ENCODE data around the gene DNMT3A.

The DNMT3A gene

GRCh38 chr2:25342372-25343186, 854 bp upstream of the DNMT3A start:
- peak; percentile 61 for DNase-seq

DNA sequence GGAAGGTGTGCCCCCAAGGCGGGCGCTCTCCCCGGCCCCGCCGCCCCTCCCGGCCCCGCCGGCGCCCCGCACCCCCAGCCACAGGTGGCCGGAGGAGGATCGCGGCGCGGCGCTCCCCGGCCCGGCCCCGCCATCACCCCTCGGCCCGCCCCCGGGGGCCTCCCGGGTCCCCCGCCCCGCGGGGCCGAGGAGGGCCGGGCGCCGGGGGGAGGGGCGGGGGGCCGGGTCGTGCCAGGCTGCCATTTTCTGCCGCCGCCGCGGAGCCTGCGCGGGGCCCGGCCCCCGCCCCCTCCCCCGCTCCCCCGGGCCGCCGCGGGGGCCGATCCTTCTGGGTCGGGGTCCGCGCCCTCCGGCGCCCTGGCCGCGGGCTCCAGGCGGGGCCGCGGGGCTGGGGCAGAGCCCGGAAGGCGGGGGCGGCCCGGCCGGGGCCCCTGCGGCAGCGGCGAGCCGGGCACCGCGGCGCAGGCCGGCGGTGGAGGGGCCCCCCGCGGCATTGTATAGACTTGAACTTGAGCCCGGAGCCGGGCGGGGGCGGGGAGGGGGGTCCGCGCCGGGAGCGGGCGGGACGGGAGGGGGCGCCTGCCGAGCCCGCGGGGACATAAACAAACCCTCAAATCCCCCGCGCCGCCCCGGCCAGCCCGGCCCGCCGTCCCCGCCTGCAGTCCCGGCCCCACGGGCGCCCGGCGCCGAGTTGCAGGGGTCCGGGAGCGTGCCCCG, 556 bp downstream of the DNMT3A start:
- no peak for DNase-seq

DNA sequence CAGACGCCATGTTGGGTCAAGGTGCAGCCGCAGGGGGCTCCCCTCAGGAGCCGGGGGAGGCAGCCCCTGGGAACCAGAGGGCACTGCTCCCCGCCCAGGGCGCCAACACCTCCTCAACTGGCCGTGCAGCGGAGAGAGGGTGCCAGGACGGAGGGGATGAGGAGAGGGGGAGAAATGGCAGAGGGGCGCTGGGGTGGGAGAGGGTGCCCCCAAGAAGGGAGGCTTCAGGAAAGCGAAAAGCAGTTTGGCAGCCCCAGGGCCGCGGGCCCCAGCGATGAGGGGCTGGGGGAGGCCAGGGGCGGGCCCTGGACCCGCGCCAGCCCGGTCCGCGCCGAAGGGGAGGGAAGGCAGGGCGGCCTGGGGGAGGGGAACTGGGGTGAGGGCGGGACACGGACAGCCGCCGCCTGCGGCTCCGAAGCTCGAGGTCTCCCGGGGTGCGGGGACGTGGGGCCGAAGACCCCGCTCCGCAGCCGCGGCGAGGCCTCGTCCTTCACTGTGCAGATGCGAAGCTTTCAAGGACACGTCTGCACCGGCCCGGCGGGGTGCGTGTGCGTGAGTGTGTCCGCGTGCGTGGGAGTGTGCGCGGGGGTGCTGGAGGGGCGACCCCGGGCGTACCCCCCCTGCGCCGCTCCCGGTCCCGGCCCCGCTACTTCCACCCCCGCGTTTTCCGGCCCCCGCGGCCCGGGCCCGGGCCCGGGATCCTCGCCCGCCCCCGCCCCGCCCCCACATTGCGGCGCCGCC, 1.4 kb downstream of the DNMT3A start:
- no peak for DNase-seq

GRCh38 chr2:25339791-25340180, 1.9 kb downstream of the DNMT3A start:
- no peak for DNase-seq

DNA sequence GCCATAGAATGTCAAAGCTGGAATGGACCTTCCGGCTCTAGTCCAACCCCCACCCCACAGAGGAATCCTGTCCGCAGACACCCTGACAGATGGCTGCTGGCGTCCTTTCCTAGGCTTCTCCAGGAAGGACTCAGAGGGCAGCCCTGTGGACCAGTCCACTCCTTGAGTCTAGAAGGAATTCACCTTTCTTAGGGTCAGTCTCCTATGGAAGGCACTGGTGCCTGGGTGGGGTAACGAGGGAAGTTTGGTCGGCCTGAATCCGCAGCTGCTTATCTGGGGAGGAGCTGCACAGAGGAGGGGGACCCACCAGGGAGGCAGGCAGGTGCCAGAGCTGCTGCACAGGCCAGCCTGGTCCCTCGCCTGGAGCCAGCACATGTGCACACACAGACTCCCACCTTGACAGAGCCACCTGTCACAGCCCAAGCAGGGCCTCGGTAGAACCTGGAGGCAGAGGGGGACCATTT, 2.5 kb downstream of the DNMT3A start:
- DNase-seq: no peak

GRCh38 chr2:25338401-25338800, 3.3 kb downstream of the DNMT3A start:
- DNase-seq: no peak

GRCh38 chr2:25337891-25338290, 3.8 kb downstream of the DNMT3A start:
- DNase-seq: no peak

DNA sequence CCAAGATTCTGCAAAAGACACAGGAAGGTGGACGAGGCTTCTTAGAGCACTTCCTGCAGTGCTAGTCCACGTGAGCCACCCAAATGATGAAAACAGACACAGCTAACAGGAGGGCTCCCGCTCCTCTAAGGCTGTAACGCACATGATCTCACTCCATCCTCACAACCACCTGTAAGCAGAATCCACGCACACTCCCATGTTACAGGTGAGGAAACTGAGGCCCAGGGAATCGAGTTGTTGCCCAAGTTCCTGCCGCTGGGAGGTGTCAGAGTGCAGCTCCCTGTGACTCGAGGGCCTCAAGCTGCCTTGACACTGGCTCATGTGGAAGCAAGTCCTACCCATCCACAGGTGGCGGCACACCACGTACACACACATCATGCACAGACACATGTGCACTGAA, 4.4 kb downstream of the DNMT3A start:
- DNase-seq: no peak

- DNase-seq: no peak
Observed at GRCh38 chr2:25336383-25336841, 5.3 kb downstream of the DNMT3A start.

- no peak for DNase-seq
Observed at GRCh38 chr2:25335971-25336370, 5.8 kb downstream of the DNMT3A start.

- no peak for DNase-seq
Observed at GRCh38 chr2:25335204-25335603, 6.5 kb downstream of the DNMT3A start.

GRCh38 chr2:25334482-25334881, 7.2 kb downstream of the DNMT3A start:
- no peak for DNase-seq

DNA sequence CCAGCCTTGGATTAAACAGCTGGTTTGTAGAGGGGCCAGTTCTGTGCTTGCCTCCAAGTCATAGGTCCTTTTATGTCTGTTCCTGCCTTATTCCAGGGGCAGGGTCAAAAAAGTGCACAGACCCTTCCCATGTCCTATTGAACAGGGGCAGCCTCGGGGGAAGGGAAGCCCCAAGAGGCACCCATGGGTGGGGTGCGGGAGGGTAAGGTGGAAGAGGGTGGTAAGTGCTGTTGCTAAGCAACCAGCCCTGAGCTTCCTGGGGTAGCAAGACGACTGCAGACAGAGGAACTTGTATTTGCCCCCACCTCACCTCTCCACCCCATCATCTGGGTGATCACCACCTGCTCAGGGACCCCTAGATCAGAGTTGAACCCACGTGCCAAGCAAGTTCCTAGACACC, 7.7 kb downstream of the DNMT3A start:
- DNase-seq: no peak

DNA sequence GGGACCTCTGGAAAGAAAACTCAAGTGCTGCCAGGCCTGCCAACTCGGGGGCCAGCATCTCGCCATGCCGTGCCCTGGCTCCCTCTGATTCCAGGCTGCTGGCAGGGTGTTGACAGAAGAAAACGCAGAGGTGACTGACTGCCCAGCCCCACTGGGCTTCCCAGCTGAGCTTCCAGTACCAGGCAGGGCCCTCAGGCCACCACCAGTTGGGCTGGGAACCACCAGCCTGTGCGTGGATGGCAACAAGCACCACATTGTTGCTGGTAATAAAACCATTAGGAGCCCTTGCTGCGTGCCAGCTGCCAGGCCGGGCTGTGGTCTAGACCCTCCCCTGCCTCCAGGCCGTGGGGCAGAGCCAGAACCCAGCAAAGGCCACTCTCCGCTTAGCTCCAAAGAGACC, 9.2 kb downstream of the DNMT3A start:
- DNase-seq: no peak

DNA sequence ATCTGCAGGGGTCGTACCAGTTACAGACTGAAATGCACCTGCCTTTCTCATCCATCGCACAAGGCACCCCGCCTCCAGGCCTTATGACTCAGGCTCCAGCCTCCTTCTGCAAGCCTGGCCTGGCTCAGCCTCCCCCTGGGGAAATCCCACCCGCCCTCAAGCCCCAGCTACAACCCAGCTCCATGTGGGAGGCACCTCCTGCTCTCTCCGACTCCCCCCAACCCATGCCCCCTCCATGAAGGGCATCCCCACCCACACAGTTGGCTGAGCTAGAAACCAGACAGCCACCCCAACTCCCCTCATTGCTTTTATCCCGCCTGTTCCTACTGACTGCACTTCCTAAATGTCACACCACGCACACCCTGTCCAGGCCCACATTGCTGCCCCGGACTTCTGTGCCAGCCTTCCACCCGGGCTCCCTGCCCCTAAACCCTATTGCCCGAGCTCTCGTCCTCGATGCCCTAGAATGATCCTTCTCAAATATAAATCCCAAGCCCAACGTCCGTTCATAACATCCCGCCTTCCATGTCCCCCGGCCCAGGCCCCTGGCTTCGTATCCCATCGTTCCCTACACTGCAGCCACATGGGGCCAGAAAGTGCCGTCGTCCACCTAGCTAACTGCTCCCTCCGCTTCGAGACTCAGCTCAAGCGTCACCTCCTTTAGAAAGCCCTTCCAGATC, 9.9 kb downstream of the DNMT3A start:
- DNase-seq: peak; percentile 71

GRCh38 chr2:25330937-25331336, 10.8 kb downstream of the DNMT3A start:
- no peak for DNase-seq

DNA sequence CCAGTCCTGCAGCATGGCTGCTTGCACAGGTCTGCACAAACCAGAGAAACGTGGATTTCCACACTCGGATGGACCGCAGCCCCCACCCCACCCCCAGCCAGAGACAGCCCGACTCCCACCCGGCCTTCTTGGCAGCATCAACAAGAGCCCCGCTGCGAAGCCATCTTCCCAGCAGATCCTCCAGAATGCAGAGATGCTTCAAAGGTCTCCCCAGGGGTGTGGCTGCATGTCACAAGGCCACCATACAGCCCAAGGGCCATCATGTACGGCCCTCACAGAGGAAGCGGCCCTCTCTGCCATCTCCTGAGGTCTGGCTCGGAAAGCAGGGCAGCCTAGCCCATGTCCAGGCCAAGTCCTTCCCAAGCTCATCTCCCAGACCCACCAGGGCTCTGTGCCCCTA, 11.5 kb downstream of the DNMT3A start:
- DNase-seq: no peak

DNA sequence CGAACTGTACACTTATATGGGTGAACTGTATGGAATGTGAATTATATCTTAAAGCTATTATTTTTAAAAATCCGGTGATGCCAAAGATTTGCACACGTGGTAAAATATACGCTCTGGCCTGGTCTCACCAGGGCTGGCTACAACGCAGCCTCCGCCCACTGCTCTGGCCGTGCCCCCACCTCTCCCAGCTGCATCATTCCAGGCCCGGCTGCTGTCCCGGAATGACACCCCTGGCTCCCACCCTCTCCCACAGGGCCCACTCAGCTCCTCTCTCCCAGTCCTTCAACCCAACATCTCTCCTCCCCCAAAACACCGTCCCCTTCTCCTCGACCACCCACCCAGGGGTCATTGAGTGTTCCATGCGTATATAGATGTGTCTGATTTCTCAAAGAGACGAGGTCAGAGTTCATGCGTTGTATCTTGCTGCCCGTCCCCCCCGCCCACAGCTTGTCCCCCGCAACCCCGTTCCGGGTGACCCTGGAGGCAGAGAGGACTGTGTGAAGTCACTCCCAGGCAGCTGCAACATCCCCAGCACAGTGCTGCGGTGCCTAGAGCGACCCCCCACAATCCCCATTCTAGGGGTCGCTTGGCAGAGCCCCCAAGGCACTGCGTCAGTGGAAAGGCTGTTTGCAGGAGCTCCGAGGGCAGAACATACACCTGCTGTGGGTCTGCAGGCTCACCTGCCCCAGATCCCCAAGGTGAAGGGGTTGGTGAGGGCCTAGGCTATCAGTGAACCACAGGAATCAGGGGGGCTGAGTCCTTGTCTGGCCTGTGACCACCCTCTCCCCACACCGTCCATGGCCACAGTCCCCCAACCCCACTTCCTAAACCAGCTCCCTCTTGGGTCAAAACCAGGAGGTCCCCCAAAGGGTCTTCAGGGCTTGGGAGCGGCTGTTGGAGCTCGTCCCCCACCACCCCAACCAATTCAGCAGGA, 13.3 kb downstream of the DNMT3A start:
- DNase-seq: no peak

- DNase-seq: no peak
Observed at GRCh38 chr2:25326326-25327013, 15.3 kb downstream of the DNMT3A start.

- DNase-seq: no peak
Observed at GRCh38 chr2:25324905-25325592, 16.7 kb downstream of the DNMT3A start.

DNA sequence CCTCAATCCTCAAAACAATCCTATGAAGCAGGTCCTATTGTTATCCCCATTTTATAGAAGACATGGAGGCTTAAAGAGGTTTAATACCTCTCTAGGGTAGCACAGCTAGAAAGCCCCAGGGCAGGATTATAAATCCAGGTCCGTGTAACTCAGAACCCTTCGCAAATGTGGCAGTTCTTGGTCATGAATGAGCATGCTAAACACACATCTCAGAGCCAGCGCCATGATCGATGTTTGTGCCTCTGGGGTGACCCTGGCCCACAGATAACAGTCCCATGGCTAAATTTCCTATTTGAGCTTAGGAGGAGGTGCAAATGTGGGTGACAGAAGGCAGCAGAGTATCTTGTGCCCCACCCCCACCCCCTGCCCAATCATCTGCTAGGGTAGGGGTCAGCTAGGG, 17.5 kb downstream of the DNMT3A start:
- DNase-seq: no peak
